8988T (cell line): ENCODE measurements around the gene EAF2.
A peak's percentile ranks its signal among the peaks of the same experiment; 100 is the strongest.
"Not testable (repeated sequence)": the region's sequence is repeated elsewhere in the genome, so short reads cannot be mapped to it uniquely, and the experiment has no call there.

Experiments used
- DNase-seq: peaks from one replicate; pipeline ENCODE4 v3.0.0; 2011

The EAF2 gene

DNA sequence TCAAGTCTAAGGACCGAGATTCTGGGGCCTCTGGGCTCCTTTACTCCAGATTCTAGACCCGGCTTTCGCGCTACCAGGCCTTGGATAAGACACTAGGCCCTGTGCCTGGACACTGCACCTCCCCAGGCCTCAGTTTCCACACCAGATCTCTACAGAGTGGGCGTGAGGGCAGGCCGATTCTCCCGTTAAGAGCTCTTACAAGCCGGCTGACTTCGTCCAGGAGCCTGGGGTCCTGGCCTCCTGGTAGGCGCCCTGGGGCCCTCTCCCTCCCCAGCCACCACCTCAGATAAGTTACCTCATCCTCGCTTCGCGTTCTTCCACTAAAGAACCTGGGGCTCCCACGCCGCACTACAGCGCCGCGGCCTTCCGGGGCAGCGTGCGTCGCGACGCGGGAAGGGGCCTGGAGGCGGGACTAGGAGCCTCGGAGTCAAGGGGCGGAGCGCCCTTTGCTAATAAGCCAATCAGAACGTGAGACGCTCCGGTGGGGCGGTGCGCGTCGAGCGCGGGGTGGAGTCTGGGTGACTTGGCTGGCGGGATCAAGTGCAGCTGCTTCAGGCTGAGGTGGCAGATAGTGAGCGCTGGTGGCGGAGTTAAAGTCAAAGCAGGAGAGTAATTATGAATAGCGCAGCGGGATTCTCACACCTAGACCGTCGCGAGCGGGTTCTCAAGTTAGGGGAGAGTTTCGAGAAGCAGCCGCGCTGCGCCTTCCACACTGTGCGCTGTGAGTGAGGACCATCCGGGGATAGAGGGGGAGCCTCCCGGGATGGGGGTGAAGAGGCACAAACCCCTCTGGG lies at the start of gene EAF2, which contains the start of gene IQCB1:
Gene EAF2 (plus strand): TSS at position 539 of the 794 bp plus-strand sequence. CDS start 77 bp downstream, at position 616.
Gene IQCB1 (minus strand): TSS at position 390 of the 794 bp plus-strand sequence. CDS start 6,100 bp downstream, outside the sequence.
- DNase-seq = peak; percentile 89

DNA sequence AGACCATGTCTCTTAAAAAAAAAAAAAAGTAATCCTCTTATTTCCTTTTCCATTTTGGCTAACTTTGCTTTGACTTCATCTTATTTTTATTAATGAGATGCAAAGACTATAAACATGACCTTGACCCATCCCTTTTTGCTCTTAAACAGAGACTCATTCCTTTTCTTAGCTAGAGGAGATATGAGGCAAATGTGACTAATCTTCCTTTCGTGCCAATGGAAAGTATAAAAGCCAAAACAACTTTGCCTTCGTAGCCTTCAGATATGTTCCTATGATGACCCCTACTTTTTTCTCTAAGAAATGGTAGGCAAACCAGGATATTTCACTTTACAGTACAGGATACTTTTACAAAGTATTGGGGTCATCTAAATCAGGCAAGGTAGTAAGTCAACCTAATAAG lies 48.5 kb upstream of the EAF2 start:
- DNase-seq = no peak

DNA sequence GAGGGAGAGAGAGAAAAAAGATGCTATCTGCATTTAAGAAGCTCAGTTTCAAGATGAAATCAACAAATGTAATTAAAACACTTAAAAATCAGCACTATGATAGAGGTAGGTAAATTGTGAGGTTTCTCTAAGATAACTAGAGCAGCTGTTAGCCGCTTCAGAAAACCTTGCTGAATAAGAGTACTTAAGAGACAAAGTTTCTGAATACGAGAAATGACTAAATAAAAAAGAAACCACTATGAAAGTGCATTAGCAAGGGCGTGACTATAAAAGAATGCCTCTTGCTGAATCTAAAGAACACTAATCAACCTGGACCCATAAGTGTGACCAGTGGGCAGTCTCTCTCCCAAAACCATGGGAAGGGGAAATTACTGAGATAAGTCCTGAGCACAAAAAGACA lies 41.9 kb upstream of the EAF2 start:
- no peak for DNase-seq

DNA sequence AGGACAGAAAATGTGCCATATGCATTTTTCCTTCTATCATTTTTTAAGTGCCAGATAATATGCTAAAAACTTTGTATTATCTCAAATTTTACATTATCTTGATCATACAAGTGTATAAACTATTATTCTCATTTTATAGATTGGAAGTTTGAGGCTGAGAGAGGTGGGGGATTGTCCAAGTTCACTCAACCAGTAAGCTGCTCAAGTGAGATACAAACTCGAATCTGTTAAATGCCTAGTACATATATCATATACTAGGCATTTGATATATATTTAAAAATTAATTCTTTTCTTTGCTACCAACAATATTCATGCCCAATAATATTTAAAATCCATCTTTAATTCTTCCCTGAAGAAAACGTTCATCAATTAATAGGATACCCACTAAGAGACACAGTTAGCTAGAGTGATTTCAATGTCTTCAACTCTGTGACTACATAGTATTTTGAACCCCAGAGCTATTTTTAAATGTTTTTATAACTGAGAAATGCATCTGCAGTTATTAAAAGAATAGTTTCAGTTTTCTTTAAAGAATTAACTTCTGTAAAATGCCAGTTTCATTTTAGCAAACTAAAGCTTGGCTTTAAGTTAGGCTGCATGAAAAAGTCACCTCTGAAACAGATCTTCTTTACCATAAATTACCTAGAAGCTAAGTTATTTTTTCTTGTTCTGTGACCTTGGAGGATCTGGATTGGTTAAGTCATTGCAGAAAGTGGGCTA lies 40.6 kb upstream of the EAF2 start:
- no peak for DNase-seq

DNA sequence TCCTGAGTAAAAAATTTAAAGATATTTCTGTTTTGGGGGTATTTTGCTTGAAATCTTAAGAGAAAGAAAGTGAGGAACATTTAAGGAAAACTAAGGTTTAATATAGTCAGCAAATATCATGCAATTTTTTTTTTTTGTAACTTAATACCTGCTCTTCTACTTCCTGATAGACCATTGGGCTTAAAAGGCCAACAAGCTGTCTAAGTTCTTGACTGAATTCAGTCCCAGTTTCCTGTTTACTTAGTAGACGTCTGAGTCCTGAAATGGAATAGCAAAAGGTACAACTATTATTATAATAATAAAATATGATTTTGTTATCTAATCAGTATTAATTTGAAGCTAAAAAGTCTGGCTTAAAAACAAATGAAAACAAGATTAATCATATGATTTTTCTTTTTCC lies 38.0 kb upstream of the EAF2 start:
- no peak for DNase-seq

DNA sequence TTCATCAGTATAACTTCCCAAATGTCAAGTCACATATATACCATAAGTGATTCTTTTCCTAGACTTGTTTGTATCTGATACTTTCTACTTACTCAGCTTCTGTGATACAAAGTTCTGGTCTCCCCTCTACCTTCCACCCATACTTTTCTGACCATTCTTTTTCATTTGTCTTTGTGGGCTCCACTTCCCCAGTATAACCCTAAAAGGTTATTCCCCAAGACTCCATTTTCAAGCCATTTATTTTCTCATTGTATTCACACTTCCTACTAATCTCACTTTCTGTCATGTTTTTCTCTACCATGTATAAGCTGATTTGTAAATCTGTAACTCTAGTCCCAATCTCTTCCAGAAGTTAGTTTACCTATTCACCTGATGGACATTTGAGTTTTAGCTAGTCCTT lies 34.1 kb upstream of the EAF2 start:
- DNase-seq = no peak

DNA sequence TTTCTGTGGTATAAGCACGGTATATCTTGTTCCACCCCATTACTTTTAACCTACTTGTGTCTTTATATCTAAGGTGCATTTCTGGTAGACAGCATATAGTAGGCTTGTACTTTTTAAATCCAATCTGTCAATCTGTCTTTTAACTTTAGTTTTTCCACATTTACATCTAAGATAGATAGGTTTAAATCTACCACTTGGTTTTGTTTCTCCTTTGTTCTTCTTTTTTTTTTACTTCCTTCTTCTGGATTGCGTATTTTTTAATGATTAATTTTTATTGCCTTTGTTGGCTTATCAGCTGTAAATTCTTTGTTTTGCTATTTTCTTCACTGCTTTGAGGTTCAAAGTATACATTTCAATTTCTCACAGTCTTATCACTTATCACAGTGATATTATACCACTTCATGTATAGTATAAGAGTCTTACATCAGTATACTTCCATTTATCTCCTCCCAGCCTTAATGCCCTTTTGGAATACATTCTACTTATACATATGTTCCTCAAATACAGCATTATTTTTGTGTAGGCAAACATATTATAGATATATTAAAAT lies 31.2 kb upstream of the EAF2 start:
- DNase-seq = no peak

DNA sequence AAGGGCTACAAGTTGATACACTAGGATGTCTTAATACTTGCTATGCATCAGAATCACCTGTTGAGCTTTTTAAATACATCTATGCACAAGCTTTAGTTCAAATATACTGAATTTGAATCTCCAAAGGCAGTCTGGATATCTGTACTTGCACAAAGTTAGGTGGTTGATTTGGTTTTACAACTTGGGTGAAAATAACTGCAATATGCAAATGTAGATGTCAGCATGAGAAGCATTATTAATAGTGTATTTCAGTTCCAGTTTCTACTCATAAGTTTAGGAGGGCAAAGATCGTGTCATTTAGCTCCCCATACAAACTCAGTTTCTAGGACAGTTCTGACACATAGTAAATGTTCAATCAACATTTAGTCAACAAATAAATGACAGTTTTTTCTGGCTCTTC lies 25.8 kb upstream of the EAF2 start:
- DNase-seq = no peak

DNA sequence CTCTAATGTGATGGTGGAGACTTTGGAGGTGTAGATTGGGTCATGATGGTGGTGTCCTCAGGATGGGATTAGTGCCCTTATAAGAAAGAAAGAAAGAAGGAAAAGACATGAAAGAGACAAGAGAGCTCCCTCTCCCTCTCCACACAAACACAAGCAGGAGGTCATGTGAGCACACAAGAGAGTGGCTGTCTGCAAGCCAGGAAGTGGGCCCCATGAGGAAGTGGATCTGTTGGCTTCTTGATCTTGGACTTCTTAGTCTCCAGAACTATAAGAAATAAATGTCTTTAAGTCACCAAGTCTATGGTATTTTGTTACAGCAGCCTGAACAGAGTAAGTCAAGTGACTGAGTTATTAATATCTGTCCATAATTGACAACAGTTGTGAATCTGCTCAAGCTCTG lies 17.3 kb upstream of the EAF2 start:
- DNase-seq = no peak

DNA sequence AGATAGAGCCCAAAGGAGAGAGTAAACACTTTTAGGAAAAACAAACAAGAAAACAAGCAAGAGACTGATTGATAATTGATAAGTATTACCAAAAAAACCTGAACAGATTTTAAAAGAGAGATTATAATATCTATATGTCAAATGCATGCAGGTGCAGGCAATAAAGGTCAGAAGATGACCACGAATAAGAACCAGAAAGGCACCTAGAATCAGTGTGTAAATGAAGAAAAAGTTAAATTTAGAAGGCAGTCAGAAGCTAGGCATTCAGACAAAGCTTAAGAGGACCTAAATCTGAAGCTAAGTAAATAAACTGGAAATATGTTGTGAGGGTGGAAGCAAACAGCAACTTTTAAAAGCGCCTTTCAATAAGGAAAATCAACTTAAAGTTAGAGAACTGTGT lies 16.4 kb upstream of the EAF2 start:
- no peak for DNase-seq

DNA sequence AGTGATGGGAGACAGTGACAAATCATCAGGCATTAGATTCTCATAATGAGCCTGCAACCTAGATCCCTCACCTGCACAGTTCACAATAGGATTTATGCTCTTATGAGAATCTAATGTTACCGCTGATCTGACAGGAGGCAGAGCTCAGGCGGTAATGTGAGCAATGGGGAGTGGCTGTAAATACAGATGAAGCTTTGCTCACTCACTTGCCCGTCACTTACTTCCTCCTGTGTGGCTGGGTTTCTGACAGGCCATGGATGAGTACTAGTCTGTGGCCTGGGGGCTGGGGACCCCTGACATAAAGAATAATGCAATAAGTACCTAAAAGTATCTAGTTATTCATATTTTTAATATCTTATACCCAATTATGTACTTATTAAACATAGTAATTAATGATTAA lies 15.8 kb upstream of the EAF2 start:
- DNase-seq = no peak

DNA sequence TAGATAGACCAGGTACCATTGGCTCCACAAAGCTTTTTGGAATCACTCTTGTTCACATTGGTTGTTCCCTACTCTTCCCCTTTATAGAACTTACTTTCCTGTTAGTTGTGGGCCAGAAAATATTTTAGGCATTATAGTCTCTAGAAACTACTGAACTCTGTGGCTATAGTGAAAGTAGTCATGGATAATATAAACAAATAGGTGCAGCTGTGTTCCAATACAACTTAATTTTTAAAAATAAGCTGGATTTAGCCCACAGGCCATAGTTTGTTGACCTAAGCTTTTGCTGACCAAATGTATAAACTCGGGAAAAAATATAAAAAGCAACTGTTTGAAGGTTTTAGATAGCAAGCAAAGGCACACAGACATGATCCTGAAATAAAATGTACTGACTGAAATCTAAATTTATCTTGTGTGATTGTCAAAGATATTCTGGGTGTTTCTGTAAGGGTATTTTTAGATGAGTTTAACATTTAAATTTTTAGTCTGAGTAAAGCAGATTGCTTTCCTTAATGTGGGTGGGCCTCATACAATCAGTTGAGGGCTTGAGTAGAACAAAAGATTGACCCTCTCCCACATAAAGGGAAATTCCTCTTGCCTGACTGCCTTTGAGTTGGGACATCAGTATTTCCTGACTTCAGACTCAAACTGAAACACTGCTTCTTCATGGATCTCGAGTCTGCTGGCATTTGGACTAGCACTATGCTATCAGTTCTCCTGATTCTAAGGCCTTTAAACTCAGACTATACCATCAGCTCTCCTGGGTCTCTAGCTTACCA lies 13.4 kb upstream of the EAF2 start:
- DNase-seq = no peak

DNA sequence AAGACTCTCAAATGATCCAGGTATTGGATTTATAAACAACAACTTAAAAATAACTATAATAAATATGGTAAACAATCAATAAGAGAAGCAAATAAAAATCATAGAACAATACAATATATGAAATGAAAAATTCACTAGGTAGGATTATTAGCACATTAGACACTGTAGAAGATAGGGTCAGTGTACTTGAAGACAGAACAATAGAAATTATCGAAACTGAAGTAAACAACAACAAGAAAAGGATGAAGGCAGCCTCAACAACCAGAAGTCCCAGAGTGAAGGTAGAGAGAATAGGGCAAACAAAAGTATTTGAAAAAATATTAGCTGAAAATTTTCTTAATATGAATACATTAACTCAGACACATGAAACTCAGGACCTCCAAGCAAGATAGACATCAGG lies 12.0 kb upstream of the EAF2 start:
- no peak for DNase-seq

DNA sequence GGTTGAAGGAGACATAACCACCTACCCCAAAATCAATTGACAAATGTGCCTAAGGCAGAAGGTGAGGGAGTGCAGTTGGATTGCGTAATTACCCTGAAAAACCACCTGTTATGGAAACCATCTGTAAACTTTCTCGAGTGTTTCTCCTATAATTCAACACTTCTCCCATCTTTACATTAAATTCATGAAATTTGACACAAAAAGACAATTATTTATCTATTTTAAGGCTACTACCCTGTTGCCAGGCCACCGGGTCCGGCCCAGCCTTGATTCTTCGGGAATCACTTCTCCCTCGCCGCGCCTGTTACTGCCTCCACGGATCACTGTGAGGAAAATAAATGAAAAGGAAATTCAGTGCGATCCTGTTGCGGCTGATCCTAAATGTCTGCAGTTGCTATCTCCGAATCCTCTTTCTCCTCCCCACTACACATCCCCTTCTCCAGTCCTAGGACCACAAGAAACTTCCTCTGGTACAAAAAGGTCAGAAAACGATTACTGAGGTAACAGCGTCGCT lies 795 bp upstream of the EAF2 start:
- no peak for DNase-seq

DNA sequence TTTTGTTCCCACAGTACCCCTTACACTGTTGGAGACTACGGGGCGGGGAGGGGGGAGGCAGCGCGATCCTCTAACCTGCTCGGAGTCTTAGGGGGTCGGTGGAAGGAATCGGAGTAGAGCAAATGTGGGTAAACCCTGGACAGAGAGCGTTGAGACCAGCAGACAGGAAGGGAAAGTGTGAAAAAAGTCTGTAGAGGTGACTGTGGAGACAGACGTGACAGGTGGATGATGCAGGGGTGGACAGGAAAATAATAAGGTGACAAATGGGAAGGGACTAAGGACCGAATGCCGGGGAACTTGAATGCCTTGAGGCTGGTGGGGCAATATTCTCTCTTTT lies 424 bp downstream of the EAF2 start:
- DNase-seq = no peak

DNA sequence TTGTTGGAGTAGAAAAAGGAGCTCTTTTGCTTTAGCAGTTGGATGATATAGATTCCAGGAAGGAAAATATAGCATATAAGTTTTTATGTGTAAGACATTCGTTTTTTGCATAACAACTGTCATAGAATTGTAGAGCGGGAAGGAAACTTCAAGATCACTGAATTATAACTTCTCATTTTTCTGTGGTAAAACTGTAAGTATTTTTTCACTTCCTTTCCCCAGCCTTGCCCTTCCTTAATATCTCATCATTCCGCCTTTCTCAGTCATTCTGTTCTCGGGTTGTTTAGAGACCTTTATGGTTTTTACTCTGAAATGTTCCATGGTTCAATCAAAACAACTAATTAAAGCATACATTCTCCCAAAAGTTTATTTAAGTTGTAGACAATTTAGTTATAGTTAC lies 1.1 kb downstream of the EAF2 start:
- no peak for DNase-seq

DNA sequence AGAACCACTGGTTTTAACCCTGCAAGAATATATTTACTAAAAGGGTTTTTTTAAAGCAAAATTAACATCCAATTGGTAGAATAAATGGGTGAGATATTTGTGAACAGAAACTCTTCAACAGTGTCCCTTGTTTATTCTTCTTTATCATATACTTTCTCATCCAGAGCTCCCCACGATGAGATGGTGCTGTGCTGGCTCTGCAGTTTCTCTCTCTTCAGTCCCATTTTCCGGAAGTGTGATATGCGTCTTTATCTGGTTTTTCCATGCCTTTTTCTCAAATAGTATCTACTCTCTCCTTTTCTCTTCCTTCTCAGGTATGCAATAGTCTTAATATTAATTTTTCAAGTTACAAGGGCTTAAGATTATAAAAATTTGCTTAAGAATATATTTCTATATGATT lies 1.5 kb downstream of the EAF2 start:
- no peak for DNase-seq

DNA sequence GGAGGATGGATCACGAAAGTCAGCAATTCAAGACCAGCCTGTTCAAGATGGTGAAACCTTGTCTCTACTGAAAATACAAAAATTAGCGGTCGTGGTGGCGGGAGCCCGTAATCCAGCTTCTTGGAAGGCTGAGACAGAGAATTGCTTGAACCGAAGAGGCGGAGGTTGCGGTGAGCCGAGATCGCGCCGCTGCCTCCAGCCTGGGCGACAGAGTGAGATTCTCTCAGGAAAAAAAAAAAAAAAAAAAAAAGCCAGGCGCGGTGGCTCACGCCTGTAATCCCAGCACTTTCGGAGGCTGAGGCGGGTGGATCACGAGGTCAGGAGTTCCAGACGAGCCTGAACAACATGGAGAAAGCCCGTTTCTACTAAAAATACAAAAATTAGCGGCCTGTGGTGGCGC lies 5.0 kb downstream of the EAF2 start:
- no peak for DNase-seq

DNA sequence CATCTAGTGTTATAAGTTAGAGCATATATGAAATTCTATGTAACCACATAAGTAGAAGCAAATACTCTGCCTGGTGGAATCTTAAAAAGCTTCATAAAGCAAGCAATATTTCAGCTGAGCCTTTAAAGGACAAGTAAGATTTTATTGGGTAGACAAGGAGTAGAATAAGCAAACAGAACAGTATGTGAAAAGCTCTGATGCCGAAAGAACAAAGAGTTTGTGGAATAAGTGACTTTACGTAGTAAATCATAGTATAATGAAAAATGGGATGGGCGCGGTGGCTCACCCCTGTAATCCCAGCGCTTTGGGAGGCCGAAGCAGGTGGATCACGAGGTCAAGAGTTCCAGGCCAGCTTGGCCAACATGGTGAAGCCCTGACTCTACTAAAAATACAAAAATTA lies 9.9 kb downstream of the EAF2 start:
- DNase-seq = no peak

DNA sequence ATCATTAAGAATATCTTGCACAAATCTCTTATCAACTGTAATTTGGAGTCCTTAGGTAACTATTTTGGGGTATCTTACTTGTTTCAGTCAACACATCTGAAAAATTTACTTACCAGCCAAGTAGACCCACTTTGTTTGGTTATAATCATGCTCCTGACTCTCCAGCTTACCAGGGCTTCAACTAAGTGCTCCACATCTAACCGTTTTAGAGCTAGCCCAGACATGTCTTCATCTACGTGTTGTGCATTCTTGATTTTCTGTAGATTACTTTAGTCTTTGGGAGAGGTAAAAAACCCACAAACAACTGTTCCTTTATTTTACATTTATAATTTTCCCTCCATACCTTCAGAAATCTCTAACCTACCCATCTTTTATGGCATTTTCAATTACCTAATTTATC lies 17.2 kb downstream of the EAF2 start:
- DNase-seq = no peak

DNA sequence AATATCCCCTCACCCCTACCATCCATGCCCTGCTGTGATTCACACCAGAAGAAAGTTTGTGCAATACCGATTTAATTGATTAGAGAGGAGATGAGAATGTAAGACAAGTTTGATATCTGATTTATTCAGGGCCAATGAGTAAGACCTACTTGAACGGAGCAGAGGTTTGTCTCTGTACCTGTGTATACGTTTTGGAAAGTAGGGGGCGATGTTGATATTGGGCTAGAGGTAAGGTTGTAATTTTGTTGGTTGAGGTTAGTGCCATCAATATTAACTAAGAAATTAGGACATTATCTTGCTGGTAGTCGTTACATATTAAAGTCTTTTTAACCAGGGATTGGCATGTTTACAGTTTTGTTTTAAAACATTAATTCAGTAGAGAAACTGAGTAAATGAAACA lies 20.5 kb downstream of the EAF2 start:
- no peak for DNase-seq

DNA sequence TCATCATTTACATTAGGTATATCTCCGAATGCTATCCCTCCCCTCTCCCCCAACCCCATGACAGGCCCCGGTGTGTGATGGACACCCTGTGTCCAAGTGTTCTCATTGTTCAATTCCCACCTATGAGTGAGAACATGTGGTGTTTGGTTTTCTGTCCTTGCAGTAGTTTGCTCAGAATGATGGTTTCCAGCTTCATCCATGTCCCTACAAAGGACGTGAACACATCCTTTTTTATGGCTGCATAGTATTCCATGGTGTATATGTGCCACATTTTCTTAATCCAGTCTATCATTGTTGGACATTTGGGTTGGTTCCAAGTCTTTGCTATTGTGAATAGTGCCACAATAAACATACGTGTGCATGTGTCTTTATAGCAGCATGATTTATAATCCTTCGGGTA lies 22.8 kb downstream of the EAF2 start:
- not testable (repeated sequence) for DNase-seq

DNA sequence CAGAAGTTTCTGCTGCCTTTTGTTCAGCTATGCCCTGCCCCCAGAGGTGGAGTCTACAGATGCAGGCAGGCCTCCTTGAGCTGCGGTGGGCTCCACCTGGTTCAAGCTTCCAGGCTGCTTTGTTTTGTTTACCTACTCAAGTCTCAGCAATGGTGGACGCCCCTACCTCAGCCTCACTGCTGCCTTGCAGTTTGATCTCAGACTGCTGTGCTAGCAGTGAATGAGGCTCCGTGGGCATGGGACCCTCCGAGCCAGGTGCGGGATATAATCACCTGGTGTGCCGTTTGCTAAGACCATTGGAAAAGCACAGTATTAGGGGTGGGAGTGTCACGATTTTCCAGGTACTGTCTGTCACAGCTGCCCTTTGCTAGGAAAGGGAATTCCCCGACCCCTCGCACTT lies 28.2 kb downstream of the EAF2 start:
- DNase-seq = not testable (repeated sequence)
